ENCODE results near the gene SYPL1.

Gene SYPL1

GRCh38 chr7:106122713-106123112, 10.6 kb upstream of the SYPL1 start:
- no peak for DNase-seq (ENCODE audit: low read depth, low spot score)

GRCh38 chr7:106121189-106121810, 9.2 kb upstream of the SYPL1 start:
- DNase-seq (ENCODE audit: low read depth, low spot score), result no peak

GRCh38 chr7:106120500-106120899, 8.4 kb upstream of the SYPL1 start:
- no peak for DNase-seq (ENCODE audit: low read depth, low spot score)

GRCh38 chr7:106119719-106120118, 7.6 kb upstream of the SYPL1 start:
- no peak for DNase-seq (ENCODE audit: low read depth, low spot score)

GRCh38 chr7:106117786-106118544, 5.9 kb upstream of the SYPL1 start:
- DNase-seq (ENCODE audit: low read depth, low spot score), result no peak

GRCh38 chr7:106116161-106116704, 4.1 kb upstream of the SYPL1 start:
- DNase-seq (ENCODE audit: low read depth, low spot score), result no peak

- DNase-seq (ENCODE audit: low read depth, low spot score), result no peak
These were observed 2.7 kb upstream of the SYPL1 start for GRCh38 chr7:106114716-106115383.

GRCh38 chr7:106112972-106113421, 885 bp upstream of the SYPL1 start:
- no peak for DNase-seq (ENCODE audit: low read depth, low spot score)

GRCh38 chr7:106111655-106112117, 426 bp downstream of the SYPL1 start:
- no peak for DNase-seq (ENCODE audit: low read depth, low spot score)

GRCh38 chr7:106110885-106111654, 1.0 kb downstream of the SYPL1 start:
- DNase-seq (ENCODE audit: low read depth, low spot score), result no peak

GRCh38 chr7:106110238-106110560, 1.9 kb downstream of the SYPL1 start:
- DNase-seq (ENCODE audit: low read depth, low spot score), result no peak

GRCh38 chr7:106109521-106110237, 2.4 kb downstream of the SYPL1 start:
- no peak for DNase-seq (ENCODE audit: low read depth, low spot score)

- DNase-seq (ENCODE audit: low read depth, low spot score), result no peak
These were observed 3.1 kb downstream of the SYPL1 start for GRCh38 chr7:106108991-106109390.

GRCh38 chr7:106104721-106105260, 7.3 kb downstream of the SYPL1 start:
- no peak for DNase-seq (ENCODE audit: low read depth, low spot score)

GRCh38 chr7:106102387-106102966, 9.6 kb downstream of the SYPL1 start:
- DNase-seq (ENCODE audit: low read depth, low spot score), result no peak

- DNase-seq (ENCODE audit: low read depth, low spot score), result no peak
These were observed 10.4 kb downstream of the SYPL1 start for GRCh38 chr7:106101726-106102125.

- no peak for DNase-seq (ENCODE audit: low read depth, low spot score)
These were observed 11.1 kb downstream of the SYPL1 start for GRCh38 chr7:106100863-106101629.

GRCh38 chr7:106099539-106099938, 12.6 kb downstream of the SYPL1 start:
- no peak for DNase-seq (ENCODE audit: low read depth, low spot score)

GRCh38 chr7:106098889-106099288, 13.2 kb downstream of the SYPL1 start:
- no peak for DNase-seq (ENCODE audit: low read depth, low spot score)

- no peak for DNase-seq (ENCODE audit: low read depth, low spot score)
These were observed 16.5 kb downstream of the SYPL1 start for GRCh38 chr7:106095634-106096033.
